HG03457 (cell line): ENCODE measurements around the gene RABAC1.

Source experiments
- ATAC-seq: cut with Tn5 transposase; IDR thresholded peaks from one replicate; pipeline ENCODE4 v1.9.1; 2021; ENCODE audit warnings: moderate number of reproducible peaks; ENCODE audit not compliant: unreplicated experiment

The RABAC1 gene

GRCh38 chr19:41929536-41930071 lies 29.5 kb downstream of the RABAC1 start:
- ATAC-seq, result no peak

DNA sequence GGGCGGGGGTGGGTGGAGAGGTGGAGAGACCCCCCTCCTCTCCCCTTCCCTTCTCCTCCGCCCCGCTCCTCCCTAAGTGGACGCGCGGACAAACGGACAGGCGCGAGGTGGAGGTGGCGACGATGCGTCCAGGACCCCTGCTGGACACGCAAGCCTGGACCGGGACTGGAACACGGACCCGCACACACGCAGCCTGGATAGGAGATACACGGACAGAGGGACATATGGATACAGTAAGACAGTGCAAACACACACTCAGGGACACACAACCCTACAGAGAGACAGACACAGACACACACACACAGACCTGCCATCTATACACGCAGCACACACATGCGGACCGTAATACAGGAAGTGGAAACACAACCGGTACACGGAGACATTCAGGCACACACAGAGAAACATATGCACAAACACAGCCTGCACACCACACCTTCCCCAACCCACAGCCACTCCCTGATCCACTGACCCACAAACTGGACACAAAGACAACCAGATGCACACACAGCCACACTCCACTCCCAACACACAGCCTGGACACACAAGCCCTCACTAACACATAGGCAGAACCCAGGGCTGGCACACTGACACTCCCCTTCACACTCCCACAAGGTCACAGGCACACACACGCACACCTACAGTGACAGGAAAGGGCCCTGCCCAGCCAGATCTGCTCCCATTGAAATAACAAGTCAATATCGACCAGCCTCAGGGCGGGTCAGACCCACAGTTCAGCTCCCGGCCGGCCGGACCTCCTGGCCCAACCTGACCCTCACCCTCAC lies 30.2 kb downstream of the RABAC1 start:
- ATAC-seq, result no peak

- no peak for ATAC-seq
Observed at GRCh38 chr19:41928221-41928683, 30.9 kb downstream of the RABAC1 start, which contains the start of gene ERFL. Gene ERFL (minus strand): TSS chr19:41928449. CDS start chr19:41912919, 15,530 bp downstream.

DNA sequence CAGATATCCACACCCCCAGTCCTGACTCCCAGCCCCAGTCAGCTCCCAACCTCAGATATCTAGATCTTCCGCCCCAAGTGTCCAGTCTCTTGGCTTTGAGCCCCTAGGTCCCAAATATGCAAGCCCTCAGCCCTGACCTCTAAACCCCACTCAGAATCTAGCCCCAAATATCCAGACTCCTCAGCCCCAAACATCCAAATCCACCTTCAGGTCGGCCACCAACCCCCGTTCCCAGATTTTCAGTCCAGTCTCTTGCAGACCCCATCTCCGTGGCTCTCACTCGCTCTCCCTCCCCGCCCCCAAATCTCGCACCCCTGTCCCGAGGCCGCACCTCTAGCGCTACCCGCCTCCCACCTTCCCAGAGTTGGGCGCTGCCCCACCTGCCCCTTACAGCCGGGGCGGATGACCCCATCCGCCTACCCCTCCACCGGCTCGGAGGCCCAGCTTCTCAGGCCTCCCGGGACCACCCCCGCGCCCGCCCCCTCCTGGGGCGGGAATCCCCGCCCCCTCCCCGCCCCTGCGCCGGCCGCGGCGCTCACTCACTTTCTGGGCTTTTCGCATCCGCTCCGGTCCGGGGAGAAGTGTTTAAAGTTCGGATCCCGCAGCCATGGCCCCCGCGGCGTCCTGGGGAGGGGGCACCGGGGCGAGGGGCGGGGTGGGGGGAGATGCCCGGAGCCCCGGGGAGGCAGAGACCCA lies 31.5 kb downstream of the RABAC1 start:
- ATAC-seq, result no peak

DNA sequence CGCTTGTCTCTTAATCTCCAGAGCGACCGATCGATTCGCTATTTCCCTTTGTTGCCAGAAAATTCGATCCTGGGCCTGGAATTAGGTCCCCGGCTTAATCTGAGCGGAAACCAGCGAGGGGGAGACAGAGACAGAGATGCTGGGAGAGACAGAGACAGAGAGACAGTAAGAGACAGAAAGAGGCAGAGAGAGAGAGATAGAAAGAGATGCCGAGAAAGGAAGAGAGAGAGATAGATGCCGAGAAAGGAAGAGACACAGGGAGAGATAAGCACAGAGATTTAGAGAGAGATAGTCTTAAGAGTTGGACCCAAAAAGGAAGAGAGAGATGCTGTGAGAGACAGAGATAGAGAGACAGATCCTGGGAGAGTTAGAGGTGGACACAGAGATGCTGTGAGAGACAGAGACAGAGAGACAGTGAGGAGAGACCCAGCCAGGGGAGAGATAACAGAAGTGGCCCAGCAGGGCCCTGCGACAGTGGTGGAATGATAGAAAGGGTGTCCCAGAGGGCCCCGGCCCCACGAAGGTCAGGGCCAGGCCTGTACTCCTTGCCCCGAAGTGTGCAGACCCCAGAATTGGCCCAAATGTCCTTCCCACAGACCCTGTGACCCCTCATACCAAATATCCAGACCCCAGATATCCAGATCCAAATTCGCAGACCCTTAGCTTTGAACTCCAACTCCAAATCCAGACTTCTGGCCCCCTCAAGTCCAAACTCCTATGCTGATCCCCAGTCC lies 32.2 kb downstream of the RABAC1 start:
- ATAC-seq, result no peak

DNA sequence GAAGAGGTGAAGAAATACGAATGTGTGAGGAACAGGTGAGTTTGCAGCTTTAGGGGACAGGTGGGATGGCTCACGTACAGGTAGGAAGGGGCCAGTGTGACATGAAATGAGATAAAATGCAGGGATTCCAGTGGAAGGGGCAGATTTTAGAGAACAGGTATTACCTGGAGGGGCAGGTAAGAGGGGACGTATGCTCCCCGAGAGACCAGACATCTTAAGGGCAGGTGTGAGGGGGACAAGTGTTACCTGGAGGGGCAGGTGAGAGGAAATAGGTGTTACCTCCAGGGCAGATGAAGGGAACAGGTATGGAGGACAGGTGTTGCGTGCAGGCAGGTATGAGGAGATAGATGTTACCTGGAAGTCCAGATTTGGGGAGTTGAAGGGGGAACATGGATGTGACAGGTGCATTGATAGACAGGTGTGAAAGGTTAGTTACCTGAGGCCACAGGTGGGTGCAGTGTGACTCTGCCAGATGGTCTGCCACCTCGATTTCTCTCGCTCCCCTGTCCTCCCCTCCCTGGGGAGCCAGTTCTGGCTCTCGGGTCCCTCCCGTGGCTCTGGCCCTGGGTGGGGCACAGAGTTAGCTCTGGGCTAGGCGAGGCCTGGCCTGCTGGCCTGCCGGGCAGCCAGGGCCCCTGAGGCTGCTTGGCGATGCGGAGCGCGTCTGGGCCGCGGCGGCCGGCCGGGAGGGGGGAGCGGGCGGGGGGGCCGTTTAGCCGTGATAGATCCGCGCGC lies 32.9 kb downstream of the RABAC1 start:
- no peak for ATAC-seq

DNA sequence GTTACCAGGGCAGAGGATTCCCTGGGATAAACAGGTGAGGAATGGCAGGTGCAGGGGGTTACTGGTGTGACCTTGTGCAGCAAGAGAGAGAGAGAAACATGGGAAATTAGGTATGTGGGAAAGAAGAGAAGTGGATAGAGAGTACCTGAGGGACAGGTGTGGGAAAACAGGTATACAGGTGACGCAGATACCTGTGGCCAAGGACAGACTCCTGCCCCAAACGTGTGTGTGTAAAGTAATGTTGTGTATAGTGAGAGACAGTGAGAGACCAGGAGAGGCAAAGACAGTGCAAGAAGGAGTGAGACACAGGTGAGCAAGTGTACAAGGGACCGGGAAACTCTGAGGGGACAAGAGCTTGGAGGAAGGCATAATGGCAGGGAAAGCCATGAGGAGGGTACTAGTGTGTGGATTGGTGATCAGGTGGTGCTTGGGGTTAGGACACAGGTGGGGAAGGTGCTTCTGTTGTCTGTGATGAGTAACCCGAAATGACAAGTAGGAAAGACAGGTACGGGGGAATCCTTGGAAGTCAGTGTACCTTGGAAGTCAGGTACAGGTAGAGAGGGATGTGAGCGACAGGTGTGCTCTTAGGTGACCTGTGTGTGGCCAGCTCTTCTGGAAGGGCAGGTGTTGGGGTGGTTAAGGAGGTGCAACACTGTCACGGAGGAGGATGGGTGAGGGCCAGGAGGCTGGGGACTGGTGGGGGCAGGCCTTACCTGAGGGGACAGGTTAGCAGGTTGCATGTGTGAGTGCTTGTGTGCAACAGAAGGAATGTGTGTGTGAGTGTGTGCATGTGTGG lies 33.7 kb downstream of the RABAC1 start:
- ATAC-seq, result no peak

DNA sequence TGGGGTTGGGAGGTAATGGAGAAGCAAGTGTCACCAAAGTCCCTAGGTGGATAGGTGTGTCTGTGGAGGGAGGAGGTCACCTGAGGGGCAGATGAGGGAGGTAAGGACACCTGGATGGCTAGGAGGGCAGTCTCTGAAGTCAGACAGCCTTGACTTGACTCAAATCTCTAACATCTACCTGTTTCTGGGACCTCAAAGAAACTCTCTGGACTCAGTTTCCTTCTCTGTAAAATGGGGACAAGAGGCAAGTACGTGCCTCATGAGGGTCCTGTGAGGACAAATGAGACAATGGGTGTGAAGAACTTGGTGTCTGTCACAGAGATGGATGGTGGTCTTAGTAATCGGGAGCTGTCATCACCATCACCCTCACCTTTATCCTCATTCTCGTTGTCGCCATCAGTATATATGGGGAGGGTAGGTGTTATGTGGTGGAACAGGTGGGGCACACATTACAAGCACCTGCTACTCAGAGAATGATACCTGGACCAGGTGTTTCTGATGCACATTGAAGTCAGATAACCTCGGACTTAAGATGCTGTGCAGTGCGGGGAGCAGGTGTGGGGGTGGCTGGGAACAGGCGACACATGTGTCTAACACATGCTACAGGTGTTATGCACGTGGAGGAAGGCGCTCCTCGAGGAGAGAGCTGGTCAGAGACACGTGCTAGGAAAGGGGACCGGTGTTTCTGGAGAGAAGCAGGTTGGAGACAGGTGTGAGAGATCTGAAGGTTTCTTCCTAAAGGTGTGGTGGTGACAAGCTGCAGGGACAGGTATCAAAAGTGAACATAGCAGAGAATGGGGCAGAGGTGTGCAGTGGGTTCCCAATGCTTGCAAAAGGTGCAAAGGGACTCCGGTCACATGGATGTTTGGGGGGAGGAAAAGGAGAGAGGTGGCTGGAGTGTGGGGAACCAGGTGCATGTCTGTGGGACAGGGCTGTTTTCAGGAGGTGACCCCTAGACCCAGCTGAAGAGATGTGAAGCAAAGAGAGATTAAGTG lies 34.7 kb downstream of the RABAC1 start:
- ATAC-seq, result no peak

DNA sequence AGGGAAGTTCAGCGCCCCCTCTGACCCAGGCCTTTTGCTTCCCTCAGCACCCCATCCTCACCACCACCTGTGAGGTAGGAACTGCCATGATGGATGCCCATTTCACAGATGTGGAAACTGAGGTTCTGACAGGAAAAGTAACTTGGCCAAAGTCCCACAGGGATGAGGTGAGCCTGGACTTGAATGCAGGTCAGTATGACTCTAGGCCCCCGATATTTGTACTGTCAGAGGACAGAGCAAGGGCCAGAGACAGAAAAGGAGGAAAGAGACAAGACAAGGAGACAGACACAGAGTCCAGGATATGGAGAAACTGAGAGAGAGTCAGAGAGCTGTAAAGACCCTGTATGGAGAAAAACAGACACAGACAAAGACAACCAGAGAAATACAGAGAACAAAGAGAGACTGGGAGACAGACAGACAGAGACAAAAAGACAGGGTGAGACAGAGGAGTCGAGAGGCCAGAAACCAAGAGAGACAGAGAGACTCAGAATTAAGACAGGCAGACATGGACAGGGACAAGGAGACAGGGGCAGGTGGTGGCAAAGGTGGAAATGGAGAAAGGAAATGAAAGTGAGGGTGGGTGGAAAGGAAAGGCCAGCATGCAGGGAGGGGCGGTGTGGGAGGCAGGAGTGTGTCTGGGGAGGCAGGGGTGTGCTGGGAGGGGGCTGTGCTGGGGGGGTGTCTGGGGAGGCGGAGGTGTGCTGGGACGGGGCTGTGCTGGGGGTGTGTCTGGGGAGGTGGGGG lies 35.9 kb downstream of the RABAC1 start:
- no peak for ATAC-seq

- ATAC-seq, result no peak
Observed at GRCh38 chr19:41922585-41922984, 36.5 kb downstream of the RABAC1 start.

- ATAC-seq, result no peak
Observed at GRCh38 chr19:41921577-41922576, 37.2 kb downstream of the RABAC1 start.

- ATAC-seq, result no peak
Observed at GRCh38 chr19:41920882-41921576, 38.1 kb downstream of the RABAC1 start.

DNA sequence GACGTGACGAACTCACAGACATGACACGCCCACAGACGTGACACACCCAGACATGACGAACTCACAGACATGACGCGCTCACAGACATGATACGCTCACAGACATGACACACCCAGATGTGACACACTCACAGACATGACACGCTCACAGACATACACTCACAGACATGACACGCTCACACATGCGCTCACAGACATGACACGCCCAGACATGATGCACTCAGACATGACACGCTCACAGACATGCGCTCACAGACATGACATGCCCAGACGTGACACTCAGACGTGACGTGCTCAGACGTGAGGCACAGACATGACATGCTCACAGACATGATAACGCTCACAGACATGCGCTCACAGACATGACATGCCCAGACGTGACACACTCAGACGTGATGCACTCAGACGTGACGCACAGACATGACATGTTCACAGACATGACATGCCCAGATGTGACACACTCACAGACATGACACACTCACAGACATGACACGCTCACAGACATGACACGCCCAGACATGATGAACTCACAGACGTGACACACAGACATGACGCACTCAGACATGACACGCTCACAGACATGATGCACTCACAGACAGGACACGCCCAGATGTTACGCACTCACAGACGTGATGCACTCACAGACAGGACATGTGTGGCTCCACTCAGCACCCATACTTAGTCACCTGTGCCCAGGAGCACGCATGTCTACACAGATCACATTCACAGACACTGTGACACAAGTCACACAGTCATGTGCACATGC lies 39.0 kb downstream of the RABAC1 start:
- ATAC-seq, result no peak

DNA sequence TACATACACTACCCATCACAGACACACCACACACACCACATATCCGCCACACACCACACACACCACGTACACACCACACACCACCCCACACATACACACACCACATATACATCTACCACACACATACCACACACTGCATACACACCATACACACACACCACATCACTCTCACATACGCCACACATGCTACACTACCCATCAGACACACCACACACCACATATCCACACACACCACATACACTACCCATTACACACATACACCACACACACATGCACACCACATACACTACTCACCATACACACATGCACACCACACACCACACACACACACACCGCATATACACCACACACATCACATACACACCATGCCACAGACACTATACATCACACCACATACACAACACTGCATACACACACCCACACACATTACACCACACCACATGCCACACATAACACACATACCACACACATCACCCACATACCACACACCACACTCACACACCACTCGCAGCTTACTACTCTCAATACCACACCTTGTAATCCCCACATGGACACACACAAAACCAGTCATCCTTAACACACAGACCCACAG lies 40.4 kb downstream of the RABAC1 start:
- no peak for ATAC-seq

DNA sequence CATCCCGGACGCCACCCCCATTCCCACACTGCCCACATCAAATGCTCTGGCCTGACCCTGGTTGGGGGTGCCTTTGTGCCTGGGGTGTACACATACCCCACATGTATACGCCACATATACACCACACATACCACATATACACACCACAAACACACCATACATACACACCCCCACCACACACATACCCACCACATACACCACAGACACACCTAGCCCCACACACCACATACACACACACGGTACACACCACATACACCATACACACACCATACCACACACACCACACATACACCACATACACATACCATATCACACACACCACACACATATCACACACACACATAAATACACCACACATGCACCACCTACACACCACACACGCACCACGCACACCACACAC lies 41.0 kb downstream of the RABAC1 start:
- no peak for ATAC-seq
